DMS 273 (cell line): ENCODE results near the gene DNAJA2.

ENCODE experiments used
- DNase-seq: peaks from one replicate; lab custom pipeline; 2025; ENCODE audit not compliant: unreplicated experiment; lab: John Stamatoyannopoulos, UW

DNAJA2 gene

GRCh38 chr16:46929378-46930332 is 43.8 kb downstream of the DNAJA2 start:
- peak; percentile 73 for DNase-seq

- no peak for DNase-seq
These were observed 44.7 kb downstream of the DNAJA2 start for GRCh38 chr16:46928811-46929210.

- DNase-seq: no peak
These were observed 46.2 kb downstream of the DNAJA2 start for GRCh38 chr16:46927273-46927672.

DNA sequence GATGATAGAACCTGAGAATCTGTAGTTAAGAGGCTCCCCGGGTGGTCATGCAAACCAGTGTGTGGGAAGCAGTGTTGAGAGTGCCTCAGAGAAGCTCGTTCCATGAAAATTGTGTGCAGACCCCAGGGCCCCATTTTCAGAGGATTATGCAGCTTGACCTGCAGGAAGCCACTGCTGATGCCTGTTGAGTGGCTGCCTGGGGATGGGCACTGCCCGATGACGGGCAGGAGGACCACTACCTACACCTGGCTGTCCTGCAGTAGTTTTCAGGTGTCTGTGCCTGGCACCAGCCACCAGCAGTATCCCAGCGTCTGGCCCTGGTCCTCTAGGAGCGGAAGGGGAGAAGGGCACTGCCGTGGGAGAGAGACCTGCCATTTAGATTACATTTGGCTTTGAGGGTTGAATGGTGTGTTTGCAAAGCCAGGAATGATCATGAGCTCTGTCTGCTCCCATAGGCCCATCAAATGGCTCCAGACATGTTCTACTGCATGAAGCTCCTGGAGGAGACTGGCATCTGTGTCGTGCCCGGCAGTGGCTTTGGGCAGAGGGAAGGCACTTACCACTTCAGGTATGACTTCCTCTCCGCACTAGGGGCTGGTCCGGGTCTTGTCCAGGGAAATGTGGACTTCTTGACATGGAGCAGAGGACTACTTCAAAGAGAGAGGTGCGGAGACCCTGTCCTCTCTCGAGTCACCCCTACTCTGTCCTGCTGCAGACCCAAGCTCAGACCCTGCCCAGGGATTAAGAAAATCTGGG is 46.8 kb downstream of the DNAJA2 start:
- DNase-seq: no peak

- DNase-seq: no peak
These were observed 49.1 kb downstream of the DNAJA2 start for GRCh38 chr16:46924402-46924801.

DNA sequence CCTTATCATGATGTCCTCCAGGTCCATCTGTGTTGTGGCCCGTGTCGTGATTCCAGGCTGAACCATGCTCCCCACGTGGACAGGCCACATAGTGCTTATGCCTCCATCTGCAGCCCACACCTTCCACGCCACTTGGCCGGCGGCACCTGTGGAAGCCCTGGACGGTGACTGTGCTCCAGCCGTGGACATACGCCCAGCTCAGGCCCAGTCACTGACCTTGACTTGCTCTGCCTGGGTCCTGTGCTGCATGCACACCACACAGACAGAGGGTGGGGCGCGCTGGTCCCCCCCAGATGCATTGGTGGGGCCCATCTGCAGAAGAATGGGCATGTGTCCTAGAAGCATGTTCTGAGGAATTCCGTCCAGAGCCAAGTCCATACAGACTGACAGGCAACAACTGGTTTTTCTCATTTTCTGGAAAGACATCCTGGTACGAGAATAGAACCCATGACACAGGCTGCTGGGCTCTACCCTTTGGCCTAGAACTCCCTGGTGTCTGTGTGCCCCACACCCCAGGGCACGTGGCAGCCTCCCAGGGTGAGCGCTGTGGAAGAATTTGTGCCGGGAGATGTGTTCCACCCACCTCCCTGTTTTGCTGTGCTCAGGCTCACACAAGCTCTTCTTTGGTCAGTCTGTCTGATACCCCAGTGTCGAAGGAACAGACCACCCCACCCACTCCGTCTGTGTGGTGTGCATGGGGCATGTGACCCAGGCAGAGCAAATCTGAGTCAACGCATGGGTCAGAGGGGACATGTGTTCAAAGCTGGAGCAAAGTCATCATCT is 49.8 kb downstream of the DNAJA2 start:
- no peak for DNase-seq

GRCh38 chr16:46922239-46922638 is 51.2 kb downstream of the DNAJA2 start:
- DNase-seq: no peak

DNA sequence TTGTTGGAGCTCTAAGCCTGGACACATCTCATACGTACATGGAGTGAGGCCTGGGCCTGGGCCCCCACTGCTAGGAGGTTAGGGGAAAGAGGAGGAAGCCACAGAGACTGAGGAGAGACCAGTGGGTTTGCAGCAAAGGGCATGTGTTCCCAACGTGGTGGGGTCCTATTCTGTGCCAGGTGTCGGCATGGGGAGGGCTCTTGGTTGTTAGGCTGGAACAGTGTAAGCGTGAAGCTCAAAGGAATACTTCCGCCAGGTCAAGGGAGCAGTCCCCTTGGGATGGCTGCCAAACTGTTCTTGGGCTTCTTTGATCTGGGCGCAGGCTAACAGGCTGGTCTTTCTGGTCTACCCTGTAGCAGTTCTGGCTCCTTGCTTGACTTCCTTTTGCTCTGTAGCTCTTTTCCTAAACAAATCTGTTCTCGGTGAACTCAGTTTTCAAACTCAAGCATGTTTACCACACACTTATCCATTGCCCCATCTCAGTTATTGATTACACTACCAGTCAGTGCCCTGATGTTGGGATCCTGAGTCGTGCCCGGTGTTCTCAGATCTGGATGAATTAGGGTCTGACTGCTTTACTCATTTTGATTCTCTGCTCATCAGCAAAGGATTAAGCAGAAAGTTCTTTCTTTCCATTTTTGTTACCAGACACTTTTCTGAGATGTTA is 52.9 kb downstream of the DNAJA2 start:
- DNase-seq: no peak

DNA sequence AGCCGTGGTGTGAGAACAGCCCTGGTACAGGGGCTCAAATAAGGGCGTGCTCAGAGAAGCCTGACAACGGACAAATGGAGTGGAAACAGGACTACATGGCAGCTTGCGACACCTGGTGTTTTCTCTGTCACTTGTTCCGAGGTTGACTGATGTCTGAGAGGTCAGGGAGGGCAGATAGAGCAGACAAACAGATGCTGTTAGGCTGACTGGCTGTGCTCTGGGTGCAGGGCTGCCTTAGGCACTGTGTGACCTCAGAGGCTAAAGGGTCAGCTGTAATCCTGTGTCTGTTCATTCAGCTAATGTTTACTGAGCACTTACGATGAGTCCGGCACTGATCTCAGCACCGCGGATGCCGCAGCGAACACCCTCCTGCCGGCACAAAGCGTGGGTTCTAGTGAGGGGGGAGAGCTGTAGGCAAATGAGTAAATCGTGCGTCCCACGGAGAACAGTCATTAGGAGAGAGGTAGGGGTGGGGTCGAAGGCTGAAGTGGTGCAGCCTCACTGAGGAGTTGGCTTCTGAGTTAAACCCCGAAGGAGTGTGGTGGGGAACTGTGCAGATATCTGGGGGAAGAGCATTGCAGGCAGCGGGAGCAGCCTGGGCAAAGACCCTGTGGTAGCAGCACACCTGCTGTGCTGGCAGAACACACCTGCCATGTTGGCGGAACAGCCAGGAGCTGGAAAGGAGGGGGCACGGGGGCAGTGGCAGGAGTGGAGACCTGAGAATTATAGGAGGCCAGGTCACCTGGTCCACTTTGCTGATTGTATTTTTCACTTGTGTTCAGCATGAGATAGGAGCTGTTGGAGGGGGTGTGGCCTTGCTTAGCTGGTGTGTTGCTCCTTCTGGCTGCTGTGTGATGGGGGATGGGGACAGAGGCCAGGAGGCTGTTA is 54.3 kb downstream of the DNAJA2 start:
- no peak for DNase-seq

DNA sequence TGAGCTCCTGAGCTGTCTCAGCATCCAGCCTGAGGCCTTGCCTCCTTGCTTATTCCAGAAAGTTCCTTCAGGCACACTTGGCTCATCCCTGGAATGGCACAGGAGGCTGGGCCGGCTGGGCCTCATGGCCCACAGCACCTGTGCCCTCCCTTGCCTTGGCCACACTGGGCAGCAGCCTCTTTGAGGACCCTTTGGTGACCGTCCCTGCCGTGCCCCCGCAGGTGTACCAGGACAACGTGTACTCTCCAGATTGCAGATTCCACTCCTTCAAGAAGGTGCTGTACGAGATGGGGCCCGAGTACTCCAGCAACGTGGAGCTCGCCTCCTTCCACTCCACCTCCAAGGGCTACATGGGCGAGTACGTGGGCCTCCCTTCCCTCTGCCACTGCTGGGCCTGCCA is 55.1 kb downstream of the DNAJA2 start:
- no peak for DNase-seq

- DNase-seq: no peak
These were observed 56.5 kb downstream of the DNAJA2 start for GRCh38 chr16:46916980-46917379.

GRCh38 chr16:46915483-46916025 is 57.9 kb downstream of the DNAJA2 start:
- no peak for DNase-seq

DNA sequence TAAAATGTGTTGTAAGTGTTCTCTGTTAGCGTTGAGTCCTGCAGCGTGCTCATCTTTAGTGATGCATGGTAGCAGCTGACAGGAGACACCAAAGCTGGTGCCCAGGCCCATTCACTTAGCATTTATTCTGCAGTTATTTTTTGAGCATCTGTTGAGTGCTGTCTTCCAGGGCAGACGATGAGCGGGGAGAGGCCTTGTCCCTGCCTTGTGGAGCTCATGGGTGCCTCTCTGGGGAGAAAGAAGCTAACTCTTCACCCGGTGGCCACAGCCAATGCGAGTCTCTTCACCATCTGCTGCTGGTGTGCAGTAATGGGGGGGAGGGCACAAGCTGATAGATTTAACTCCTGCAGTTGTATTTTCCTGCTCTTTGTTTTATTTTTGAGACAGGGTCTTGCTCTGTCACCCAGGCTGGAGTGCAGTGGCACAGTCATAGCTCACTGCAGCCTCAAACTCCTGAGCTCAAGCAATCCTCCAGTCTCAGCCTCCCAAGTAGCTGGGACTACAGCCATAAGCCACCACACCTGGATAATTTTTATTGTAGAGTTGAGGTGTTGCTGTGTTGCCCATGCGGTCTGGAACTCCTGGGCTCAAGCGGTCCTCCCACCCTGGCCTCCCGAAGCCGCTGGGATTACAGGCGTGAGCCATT is 58.8 kb downstream of the DNAJA2 start:
- no peak for DNase-seq

DNA sequence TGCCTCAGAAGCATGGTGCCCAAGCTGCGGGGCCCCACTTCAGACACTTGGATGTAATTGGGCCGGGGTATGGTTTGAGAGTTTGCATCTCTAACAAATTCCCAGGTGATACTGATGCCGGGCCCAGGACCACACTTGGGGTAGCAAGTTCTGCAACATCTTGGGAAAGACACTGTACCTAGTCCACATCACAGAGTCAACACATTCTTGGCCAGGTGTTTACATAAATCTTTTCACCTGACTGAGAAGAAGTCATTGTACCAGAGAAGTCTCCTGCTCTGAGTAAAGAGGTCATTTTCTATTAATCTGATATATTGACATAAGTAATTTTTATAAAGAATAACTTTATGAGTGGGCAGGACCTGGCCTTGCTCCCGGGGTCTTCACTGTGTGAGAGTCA is 61.8 kb downstream of the DNAJA2 start:
- no peak for DNase-seq

- no peak for DNase-seq
These were observed 62.4 kb downstream of the DNAJA2 start for GRCh38 chr16:46911038-46911437.

DNA sequence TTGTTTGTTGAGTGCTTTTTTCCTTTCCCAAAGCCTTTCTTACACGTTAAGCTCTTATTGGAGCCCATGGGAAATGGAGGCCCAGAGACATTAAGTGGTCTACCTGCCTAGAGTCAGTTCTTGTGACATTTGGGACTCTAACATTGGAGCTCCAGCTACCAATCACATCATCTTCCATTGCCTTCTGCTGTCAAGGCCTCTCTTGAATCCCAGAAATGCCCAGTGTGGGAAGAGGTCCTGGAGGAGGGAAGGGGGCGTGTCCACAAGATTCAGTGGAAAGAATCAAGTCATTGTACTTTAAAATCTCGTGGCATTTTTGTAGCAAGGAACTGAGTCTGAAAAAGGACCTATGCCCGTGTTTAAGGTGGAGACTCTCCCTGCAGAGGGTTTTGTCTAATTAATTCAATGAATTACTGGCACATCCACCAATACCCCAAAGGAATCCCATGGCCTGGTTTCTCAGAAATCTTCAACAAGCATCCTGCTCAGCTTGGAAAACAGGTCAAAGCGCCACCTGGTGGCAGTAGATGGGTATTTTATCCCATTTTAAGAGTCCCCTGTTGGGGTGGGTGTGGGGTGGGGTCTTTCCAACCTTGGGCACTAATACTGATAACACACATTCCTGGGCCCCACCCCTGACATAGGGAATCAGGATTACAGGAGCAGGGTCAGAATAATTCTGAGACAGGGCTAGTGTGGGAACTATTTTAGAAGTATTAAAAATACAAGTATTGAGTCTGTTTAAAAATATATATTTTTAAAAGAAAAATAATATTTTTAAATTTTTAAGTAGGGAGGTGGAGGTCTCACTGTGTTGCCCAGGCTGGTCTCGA is 64.7 kb downstream of the DNAJA2 start:
- peak; percentile 83 for DNase-seq

DNA sequence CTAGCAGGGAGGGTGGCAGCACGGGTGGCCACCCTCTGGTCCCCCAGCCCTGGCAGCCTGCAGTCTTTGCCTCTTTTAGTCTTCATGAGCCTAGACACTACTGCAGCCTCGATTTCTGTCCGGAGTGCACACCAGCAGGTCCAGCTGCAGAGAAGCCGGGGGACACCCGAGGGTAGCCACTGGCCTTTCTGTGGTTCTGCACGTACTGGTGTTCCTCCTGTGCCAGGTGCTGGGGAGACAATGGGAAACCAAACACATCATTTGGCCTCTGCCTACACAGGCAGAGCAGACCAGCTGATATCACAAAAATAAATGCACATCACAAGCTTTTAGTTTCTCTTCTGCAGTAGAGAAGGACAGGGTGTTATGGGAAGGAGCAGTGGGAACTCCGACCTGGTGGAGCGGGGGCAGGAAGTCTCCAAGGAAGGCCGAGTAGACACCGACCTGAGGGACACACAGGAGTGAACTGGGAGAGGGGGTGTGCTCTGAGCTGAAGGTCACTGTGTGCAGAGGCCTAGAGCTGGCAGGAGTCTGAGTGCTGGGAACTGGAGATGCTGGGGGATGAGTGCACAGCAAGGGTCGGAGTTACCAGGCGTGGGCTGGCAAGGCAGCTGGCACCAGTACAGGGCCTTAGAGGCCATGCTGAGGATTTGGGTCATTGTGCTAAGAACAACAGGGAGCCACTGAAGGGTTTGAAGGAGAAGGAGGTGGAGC is 66.3 kb downstream of the DNAJA2 start:
- DNase-seq: no peak
